ENCODE data around the gene TNFAIP2.

The TNFAIP2 gene

GRCh38 chr14:103177376-103177775 lies 54.1 kb downstream of the TNFAIP2 start:
- in situ Hi-C loops (cut with HindIII; ENCODE audit: low pct_unique_long_range_greater_than_20kb, low sequenced_read_pairs) = no loop called here
- no peak for TF ChIP-seq JUND (IDR thresholded peaks at IDR 0.05; ENCODE audit: low read depth)
- no peak for DNase-seq (ENCODE audit: low read depth in 1 of 2, low spot score in 1 of 2)

GRCh38 chr14:103178521-103178920 lies 55.3 kb downstream of the TNFAIP2 start:
- in situ Hi-C loops (cut with HindIII; ENCODE audit: low pct_unique_long_range_greater_than_20kb, low sequenced_read_pairs) = no loop called here
- DNase-seq (ENCODE audit: low read depth in 1 of 2, low spot score in 1 of 2) = no peak
- no peak for TF ChIP-seq JUND (IDR thresholded peaks at IDR 0.05; ENCODE audit: low read depth)

GRCh38 chr14:103179094-103179493 lies 55.8 kb downstream of the TNFAIP2 start:
- in situ Hi-C loops (cut with HindIII; ENCODE audit: low pct_unique_long_range_greater_than_20kb, low sequenced_read_pairs) = no loop called here
- no peak for DNase-seq (ENCODE audit: low read depth in 1 of 2, low spot score in 1 of 2)
- TF ChIP-seq JUND (IDR thresholded peaks at IDR 0.05; ENCODE audit: low read depth) = no peak

GRCh38 chr14:103180331-103180730 lies 57.1 kb downstream of the TNFAIP2 start:
- DNase-seq (ENCODE audit: low read depth in 1 of 2, low spot score in 1 of 2) = no peak
- in situ Hi-C loops (cut with HindIII; ENCODE audit: low pct_unique_long_range_greater_than_20kb, low sequenced_read_pairs) = no loop called here
- TF ChIP-seq JUND (IDR thresholded peaks at IDR 0.05; ENCODE audit: low read depth) = no peak

- no peak for TF ChIP-seq JUND (IDR thresholded peaks at IDR 0.05; ENCODE audit: low read depth)
- DNase-seq (ENCODE audit: low read depth in 1 of 2, low spot score in 1 of 2) = no peak
- in situ Hi-C loops (cut with HindIII; ENCODE audit: low pct_unique_long_range_greater_than_20kb, low sequenced_read_pairs) = no loop called here
These were observed 60.8 kb downstream of the TNFAIP2 start for GRCh38 chr14:103184046-103184445.

- peak in 1 of 2 experiments; percentile 57 for DNase-seq (ENCODE audit: low read depth in 1 of 2, low spot score in 1 of 2)
- in situ Hi-C loops (cut with HindIII; ENCODE audit: low pct_unique_long_range_greater_than_20kb, low sequenced_read_pairs) = no loop called here
- TF ChIP-seq JUND (IDR thresholded peaks at IDR 0.05; ENCODE audit: low read depth) = no peak
These were observed 62.1 kb downstream of the TNFAIP2 start for GRCh38 chr14:103185051-103186029.

- TF ChIP-seq JUND (IDR thresholded peaks at IDR 0.05; ENCODE audit: low read depth) = no peak
- no peak for DNase-seq (ENCODE audit: low read depth in 1 of 2, low spot score in 1 of 2)
- in situ Hi-C loops (cut with HindIII; ENCODE audit: low pct_unique_long_range_greater_than_20kb, low sequenced_read_pairs) = no loop called here
These were observed 63.1 kb downstream of the TNFAIP2 start for GRCh38 chr14:103186241-103186822.

All from T47D (cell line).